Stimulated activated CD4-positive, alpha-beta T cell treated with anti-CD3 and anti-CD28 coated beads, Interleukin-15, amount 100 ng/mL, for 24 hours (primary cell): Measurements from ENCODE around the gene AHNAK2.

Experiments used
- DNase-seq: peaks from one replicate; pipeline ENCODE4 v3.0.0-alpha.2; 2020

The AHNAK2 gene

GRCh38 chr14:105011312-105011990 is 33.3 kb upstream of the AHNAK2 start:
- no peak for DNase-seq

GRCh38 chr14:105010891-105011291 is 32.7 kb upstream of the AHNAK2 start:
- no peak for DNase-seq

- no peak for DNase-seq
Observed at GRCh38 chr14:105010106-105010505, 31.9 kb upstream of the AHNAK2 start.

- DNase-seq = no peak
Observed at GRCh38 chr14:105007593-105008264, 29.6 kb upstream of the AHNAK2 start.

- no peak for DNase-seq
Observed at GRCh38 chr14:105006831-105007592, 28.8 kb upstream of the AHNAK2 start.

GRCh38 chr14:105005929-105006830 is 28.0 kb upstream of the AHNAK2 start:
- no peak for DNase-seq

- DNase-seq = no peak
Observed at GRCh38 chr14:105005329-105005928, 27.3 kb upstream of the AHNAK2 start.

GRCh38 chr14:104999361-104999760 is 21.2 kb upstream of the AHNAK2 start:
- DNase-seq = no peak

- no peak for DNase-seq
Observed at GRCh38 chr14:104998801-104999200, 20.6 kb upstream of the AHNAK2 start.

- no peak for DNase-seq
Observed at GRCh38 chr14:104996483-104996882, 18.3 kb upstream of the AHNAK2 start.

- no peak for DNase-seq
Observed at GRCh38 chr14:104996032-104996431, 17.9 kb upstream of the AHNAK2 start.

GRCh38 chr14:104994978-104995377 is 16.8 kb upstream of the AHNAK2 start:
- DNase-seq = no peak

GRCh38 chr14:104993808-104994591 is 15.8 kb upstream of the AHNAK2 start:
- DNase-seq = no peak

- DNase-seq = no peak
Observed at GRCh38 chr14:104993306-104993705, 15.1 kb upstream of the AHNAK2 start.

- no peak for DNase-seq
Observed at GRCh38 chr14:104992501-104992900, 14.3 kb upstream of the AHNAK2 start.

GRCh38 chr14:104991896-104992230 is 13.7 kb upstream of the AHNAK2 start:
- DNase-seq = no peak

GRCh38 chr14:104989951-104990303 is 11.8 kb upstream of the AHNAK2 start:
- DNase-seq = no peak

- no peak for DNase-seq
Observed at GRCh38 chr14:104989236-104989950, 11.2 kb upstream of the AHNAK2 start.

- DNase-seq = no peak
Observed at GRCh38 chr14:104986487-104987164, 8.5 kb upstream of the AHNAK2 start.

- peak; percentile 90 for DNase-seq
Observed at GRCh38 chr14:104985675-104986486, 7.7 kb upstream of the AHNAK2 start, which contains the start of gene CLBA1. TSS of gene CLBA1 (plus strand) at chr14:104985788. CDS start at chr14:104986432, 644 bp downstream.
